ENCODE results near the gene HTRA2.
A peak's percentile ranks its signal among the peaks of the same experiment; 100 is the strongest.
"Not testable (repeated sequence)": the region's sequence is repeated elsewhere in the genome, so short reads cannot be mapped to it uniquely, and the experiment has no call there.

The HTRA2 gene

GRCh38 chr2:74529357-74530238, at the start of gene HTRA2, which contains the start of gene AUP1:
HTRA2 (plus strand) TSS chr2:74529933; CDS start chr2:74530007, 74 bp downstream.
AUP1 (minus strand) TSS chr2:74529706; CDS start chr2:74529629, 77 bp downstream.
- DNase-seq (ENCODE audit: low read depth in 1 of 2, low spot score in 1 of 2), result peak; percentile 65 to 77

GRCh38 chr2:74481431-74481830, 48.3 kb upstream of the HTRA2 start:
- DNase-seq (ENCODE audit: low read depth in 1 of 2, low spot score in 1 of 2), result no peak

GRCh38 chr2:74481961-74482800, 47.6 kb upstream of the HTRA2 start:
- DNase-seq (ENCODE audit: low read depth in 1 of 2, low spot score in 1 of 2), result no peak

- peak; percentile 81 to 84 for DNase-seq (ENCODE audit: low read depth in 1 of 2, low spot score in 1 of 2)
These were observed 46.7 kb upstream of the HTRA2 start, which contains the start of the genes CCDC142 and TTC31 for GRCh38 chr2:74482801-74483674. CCDC142 (minus strand) TSS chr2:74482998; CDS start chr2:74482837, 161 bp downstream. TTC31 (plus strand) TSS chr2:74483081; CDS start chr2:74483096, 15 bp downstream.

- DNase-seq (ENCODE audit: low read depth in 1 of 2, low spot score in 1 of 2), result not testable (repeated sequence)
These were observed 46.0 kb upstream of the HTRA2 start for GRCh38 chr2:74483675-74484164.

- no peak for DNase-seq (ENCODE audit: low read depth in 1 of 2, low spot score in 1 of 2)
These were observed 43.6 kb upstream of the HTRA2 start for GRCh38 chr2:74486141-74486540.

GRCh38 chr2:74488643-74489481, 40.9 kb upstream of the HTRA2 start:
- no peak for DNase-seq (ENCODE audit: low read depth in 1 of 2, low spot score in 1 of 2)

GRCh38 chr2:74489906-74490305, 39.8 kb upstream of the HTRA2 start:
- DNase-seq (ENCODE audit: low read depth in 1 of 2, low spot score in 1 of 2), result no peak

GRCh38 chr2:74491648-74492544, 37.8 kb upstream of the HTRA2 start:
- DNase-seq (ENCODE audit: low read depth in 1 of 2, low spot score in 1 of 2), result no peak

- DNase-seq (ENCODE audit: low read depth in 1 of 2, low spot score in 1 of 2), result no peak
These were observed 36.2 kb upstream of the HTRA2 start for GRCh38 chr2:74493546-74493945.

GRCh38 chr2:74495440-74495839, 34.3 kb upstream of the HTRA2 start:
- no peak for DNase-seq (ENCODE audit: low read depth in 1 of 2, low spot score in 1 of 2)

- no peak for DNase-seq (ENCODE audit: low read depth in 1 of 2, low spot score in 1 of 2)
These were observed 32.5 kb upstream of the HTRA2 start for GRCh38 chr2:74496997-74497776.

- no peak for DNase-seq (ENCODE audit: low read depth in 1 of 2, low spot score in 1 of 2)
These were observed 31.8 kb upstream of the HTRA2 start for GRCh38 chr2:74497777-74498499.

- no peak for DNase-seq (ENCODE audit: low read depth in 1 of 2, low spot score in 1 of 2)
These were observed 31.1 kb upstream of the HTRA2 start for GRCh38 chr2:74498500-74499266.

GRCh38 chr2:74499267-74499939, 30.3 kb upstream of the HTRA2 start, which contains the start of gene LBX2:
LBX2 (minus strand) TSS chr2:74499603; CDS start chr2:74499537, 66 bp downstream.
- no peak for DNase-seq (ENCODE audit: low read depth in 1 of 2, low spot score in 1 of 2)

Measured in activated T-helper 1 cell treated with anti-CD3 and anti-CD28 coated beads, Interleukin-2, amount 50 U/mL, for 16 hours (primary cell).